GM23248 (cell line): ENCODE data around the gene GSTO2.

ENCODE experiments used
- EZH2 ChIP-seq: fragments of 200-600 bp; sonication (generic); IDR thresholded peaks from 2 replicates; pipeline ENCODE4 v1.6.1; 2018; ENCODE audit warnings: antibody characterized with exemption, mild to moderate bottlenecking; ENCODE audit not compliant: insufficient read depth, poor library complexity, severe bottlenecking
- EZH2phosphoT487 ChIP-seq: fragments of 200-600 bp; sonication (generic); IDR thresholded peaks from 2 replicates; pipeline ENCODE4 v1.6.1; 2018; ENCODE audit warnings: antibody characterized with exemption, moderate library complexity, mild to moderate bottlenecking, low read depth; ENCODE audit not compliant: insufficient read depth

GRCh38 chr10:104264783-104265182 is 4.2 kb upstream of the GSTO2 start:
- TF ChIP-seq EZH2 (no peak), EZH2phosphoT487 (no peak)
